Measurements from ENCODE around the gene AP2A2.

GRCh38 chr11:1059759-1060158, 134.1 kb downstream of the AP2A2 start:
- TF ChIP-seq CTCF (conservative IDR thresholded peaks at IDR 0.05; ENCODE audit: low read length) (no peak), EZH2phosphoT487 (IDR thresholded peaks at IDR 0.05; ENCODE audit: borderline replicate concordance) (no peak)

Data from Loucy (cell line).